ENCODE results near the gene LRP8. TPM values are rescaled to one million over a fixed set of nuclear protein-coding genes. Genes with fewer than 3 reads are reported as not detected.

The LRP8 gene
- polyA plus RNA-seq, 1 of the 3 experiments (the other 2 are of a cell fraction) = 19.9 TPM

- H3K4me2 ChIP-seq = no peak overlapping the region
- DNase-seq = no peak
- no peak overlapping the region for H2AFZ ChIP-seq (ENCODE audit: low read depth)
- H3F3A ChIP-seq (replicated peaks; ENCODE audit: insufficient read depth) = no peaks in the 10 kb centered on the region
- H4K20me1 ChIP-seq (ENCODE audit: insufficient read depth) = no peaks in the 10 kb centered on the region
- 100% methylated on average over 3 of the region's 4 CpGs for WGBS (ENCODE audit: low lambda C conversion rate)
- ChIA-PET CTCF (interaction anchor here (0.9 to 3.3 kb wide), 5 partner anchors 10 to 87 kb away, joined by 3 to 8 read pairs (median 3); no protein-coding TSS in a partner anchor), POLR2A (interaction anchor here (0.8 kb wide), 1 partner anchor 10 kb away, joined by 3 read pairs; no protein-coding TSS in a partner anchor)
- peaks cover 11 to 50% of the 10 kb centered on the region in 2 experiments; a peak in 3 of 4 replicates for H3K4me1 ChIP-seq (ENCODE audit: control insufficient read depth in 1 of 2, insufficient read depth in 2 of 2, low read depth in 1 of 2, low read length in 1 of 2)
- no peak overlapping the region for H3K9ac ChIP-seq
- no peak overlapping the region for H3K27ac ChIP-seq (ENCODE audit: low read depth in 2 of 2, low read length in 1 of 2)
- H3K9me3 ChIP-seq = no peaks in the 10 kb centered on the region
- no peaks in the 10 kb centered on the region for H3K36me3 ChIP-seq (replicated peaks in 1 of 2; ENCODE audit: control insufficient read depth in 1 of 2, insufficient read depth in 2 of 2, low read length in 1 of 2)
- TF ChIP-seq RAD21 (IDR thresholded peaks at IDR 0.05; ENCODE audit: low read length) = no peak
- TF ChIP-seq NFIC (IDR thresholded peaks at IDR 0.05; ENCODE audit: borderline replicate concordance) = no peak
- no peak for TF ChIP-seq TAF1 (IDR thresholded peaks at IDR 0.05; ENCODE audit: borderline replicate concordance, low read depth, low read length)
- TF ChIP-seq MAX (IDR thresholded peaks at IDR 0.05; ENCODE audit: low read depth) = no peak
- no peak for TF ChIP-seq FOSL2 (IDR thresholded peaks at IDR 0.05; ENCODE audit: borderline replicate concordance, low read depth)
- TF ChIP-seq NRF1 (IDR thresholded peaks at IDR 0.05; ENCODE audit: low read depth, low read length) = no peak
- no peak for TF ChIP-seq PBX3 (IDR thresholded peaks at IDR 0.05)
- no peak for TF ChIP-seq USF2 (IDR thresholded peaks at IDR 0.05; ENCODE audit: borderline replicate concordance, low read depth, low read length)
- TF ChIP-seq GATA2 (CRISPR knock-in tag; IDR thresholded peaks at IDR 0.05) = no peak
- TF ChIP-seq RCOR1 (IDR thresholded peaks at IDR 0.05; ENCODE audit: low read length) = no peak
- H3K9me2 ChIP-seq = no peaks in the 10 kb centered on the region
- H3K4me3 ChIP-seq (ENCODE audit: low read depth in 2 of 2, low read length in 1 of 2) = no peak overlapping the region
- H3K79me2 ChIP-seq (ENCODE audit: insufficient read depth) = no peaks in the 10 kb centered on the region
- no peaks in the 10 kb centered on the region for H3K27me3 ChIP-seq (ENCODE audit: insufficient read depth)
Measured at GRCh38 chr1:53306168-53306567, 21.7 kb downstream of the LRP8 start.

- POLR2A ChIA-PET = no interaction called here
- no peak for DNase-seq
- CTCF ChIA-PET = interaction anchor here (0.9 to 3.3 kb wide), 5 partner anchors 11 to 88 kb away, joined by 3 to 8 read pairs (median 3); no protein-coding TSS in a partner anchor
- Histone ChIP-seq H2AFZ (ENCODE audit: low read depth) (no peak overlapping the region), H3K79me2 (ENCODE audit: insufficient read depth) (no peaks in the 10 kb centered on the region), H3K36me3 (replicated peaks in 1 of 2; ENCODE audit: control insufficient read depth in 1 of 2, insufficient read depth in 2 of 2, low read length in 1 of 2) (no peaks in the 10 kb centered on the region), H3K9ac (no peak overlapping the region), H3K27me3 (ENCODE audit: insufficient read depth) (no peaks in the 10 kb centered on the region), H3K27ac (ENCODE audit: low read depth in 2 of 2, low read length in 1 of 2) (no peak overlapping the region; a peak in 1 of 4 replicates), H3F3A (replicated peaks; ENCODE audit: insufficient read depth) (no peaks in the 10 kb centered on the region), H3K4me2 (no peak overlapping the region), H3K9me2 (no peaks in the 10 kb centered on the region), H3K9me3 (no peaks in the 10 kb centered on the region), H4K20me1 (ENCODE audit: insufficient read depth) (no peaks in the 10 kb centered on the region), H3K4me3 (ENCODE audit: low read depth in 2 of 2, low read length in 1 of 2) (no peak overlapping the region), H3K4me1 (ENCODE audit: control insufficient read depth in 1 of 2, insufficient read depth in 2 of 2, low read depth in 1 of 2, low read length in 1 of 2) (peaks cover 11 to 45% of the 10 kb centered on the region in 2 experiments; a peak in 3 of 4 replicates)
- WGBS (ENCODE audit: low lambda C conversion rate) = 73% methylated on average over 3 of the region's 7 CpGs
- TF ChIP-seq EZH2phosphoT487 (IDR thresholded peaks at IDR 0.05; ENCODE audit: borderline replicate concordance, low read depth) (no peak), FOXM1 (IDR thresholded peaks at IDR 0.05; ENCODE audit: low read depth) (no peak), FOXJ3 (CRISPR knock-in tag; IDR thresholded peaks at IDR 0.05) (no peak), USF2 (IDR thresholded peaks at IDR 0.05; ENCODE audit: borderline replicate concordance, low read depth, low read length) (no peak), RXRA (IDR thresholded peaks at IDR 0.05; ENCODE audit: borderline replicate concordance, low read depth) (no peak), NFIC (IDR thresholded peaks at IDR 0.05; ENCODE audit: borderline replicate concordance) (no peak), IRF3 (IDR thresholded peaks at IDR 0.05; ENCODE audit: low read depth, low read length) (no peak), PBX3 (IDR thresholded peaks at IDR 0.05) (no peak), MAX (IDR thresholded peaks at IDR 0.05; ENCODE audit: low read depth) (no peak), RAD21 (IDR thresholded peaks at IDR 0.05; ENCODE audit: low read length) (no peak), NRF1 (IDR thresholded peaks at IDR 0.05; ENCODE audit: low read depth, low read length) (no peak)
Measured at GRCh38 chr1:53305650-53306049, 22.2 kb downstream of the LRP8 start.

Data from SK-N-SH (cell line).